Skeletal muscle satellite cell (primary cell): ENCODE measurements around the gene FABP2.

Experiments used
- H3K27me3 ChIP-seq: 2 replicates; pipeline ENCODE4 v1.7.0; 2013; ENCODE audit warnings: low read length; ENCODE audit not compliant: control insufficient read depth, insufficient read depth
- H3K36me3 ChIP-seq: 2 replicates; pipeline ENCODE4 v1.7.0; 2013; ENCODE audit warnings: mild to moderate bottlenecking, control low read depth, low read length; ENCODE audit not compliant: insufficient read depth
- H3K4me1 ChIP-seq: 2 replicates; pipeline ENCODE4 v1.7.0; 2013; ENCODE audit warnings: low read length; ENCODE audit not compliant: control insufficient read depth, insufficient read depth
- H3K4me2 ChIP-seq: 2 replicates; pipeline ENCODE4 v1.7.0; 2013; ENCODE audit warnings: mild to moderate bottlenecking, low read length
- H3K4me3 ChIP-seq: 2 replicates; pipeline ENCODE4 v1.7.0; 2013; ENCODE audit warnings: low read length
- H3K9ac ChIP-seq: 2 replicates; pipeline ENCODE4 v1.7.0; 2013; ENCODE audit warnings: mild to moderate bottlenecking, low read depth, low read length, moderate library complexity
- H3K9me3 ChIP-seq: replicated peaks from 2 replicates; pipeline ENCODE4 v1.7.0; 2013; ENCODE audit warnings: mild to moderate bottlenecking, control low read depth, low read length

Gene FABP2

GRCh38 chr4:119304431-119304830, 17.5 kb downstream of the FABP2 start:
- Histone ChIP-seq H3K4me1 (peaks cover 4% of the 10 kb centered on the region), H3K4me3 (no peak overlapping the region), H3K9me3 (no peaks in the 10 kb centered on the region), H3K4me2 (no peak overlapping the region), H3K36me3 (no peaks in the 10 kb centered on the region), H3K27me3 (no peaks in the 10 kb centered on the region), H3K9ac (no peak overlapping the region)

GRCh38 chr4:119303587-119304305, 18.2 kb downstream of the FABP2 start:
- no peaks in the 10 kb centered on the region for H3K9me3 ChIP-seq
- H3K4me3 ChIP-seq, result no peak overlapping the region

GRCh38 chr4:119302073-119302832, 19.7 kb downstream of the FABP2 start:
- peaks cover 4% of the 10 kb centered on the region for H3K4me1 ChIP-seq

More at GRCh38 chr4:119303587-119304305, 18.2 kb downstream of the FABP2 start:
- H3K4me2 ChIP-seq, result no peak overlapping the region
- H3K27me3 ChIP-seq, result no peaks in the 10 kb centered on the region
- peaks cover 4% of the 10 kb centered on the region for H3K4me1 ChIP-seq
- no peak overlapping the region for H3K9ac ChIP-seq
- no peaks in the 10 kb centered on the region for H3K36me3 ChIP-seq

GRCh38 chr4:119300101-119300978, 21.6 kb downstream of the FABP2 start:
- H3K4me3 ChIP-seq, result peak overlapping the region; percentile 90
- H3K36me3 ChIP-seq, result peaks cover 28% of the 10 kb centered on the region
- H3K9ac ChIP-seq, result peak overlapping the region; percentile 96
- no peaks in the 10 kb centered on the region for H3K9me3 ChIP-seq
- H3K4me2 ChIP-seq, result peak overlapping the region; percentile 94
- H3K27me3 ChIP-seq, result no peaks in the 10 kb centered on the region
- peaks cover 4% of the 10 kb centered on the region for H3K4me1 ChIP-seq

More at GRCh38 chr4:119302073-119302832, 19.7 kb downstream of the FABP2 start:
- no peak overlapping the region for H3K9ac ChIP-seq
- H3K36me3 ChIP-seq, result peaks cover 10% of the 10 kb centered on the region
- H3K4me3 ChIP-seq, result no peak overlapping the region
- H3K27me3 ChIP-seq, result no peaks in the 10 kb centered on the region
- H3K9me3 ChIP-seq, result no peaks in the 10 kb centered on the region
- no peak overlapping the region for H3K4me2 ChIP-seq

GRCh38 chr4:119299741-119300100, 22.2 kb downstream of the FABP2 start:
- Histone ChIP-seq H3K9me3 (no peaks in the 10 kb centered on the region), H3K4me2 (peak overlapping the region; percentile 94), H3K36me3 (peaks cover 29% of the 10 kb centered on the region), H3K4me1 (peaks cover 4% of the 10 kb centered on the region), H3K27me3 (no peaks in the 10 kb centered on the region), H3K9ac (peak overlapping the region; percentile 96), H3K4me3 (peak overlapping the region; percentile 90)

- Histone ChIP-seq H3K4me2 (peak overlapping the region; percentile 94), H3K4me1 (peaks cover 4% of the 10 kb centered on the region), H3K4me3 (peak overlapping the region; percentile 90), H3K27me3 (no peaks in the 10 kb centered on the region), H3K9ac (peak overlapping the region; percentile 96), H3K36me3 (peaks cover 29% of the 10 kb centered on the region), H3K9me3 (no peaks in the 10 kb centered on the region)
Observed at GRCh38 chr4:119299260-119299671, 22.7 kb downstream of the FABP2 start.

- Histone ChIP-seq H3K9me3 (no peaks in the 10 kb centered on the region), H3K4me1 (peaks cover 4% of the 10 kb centered on the region), H3K9ac (peak overlapping the region; percentile 96), H3K4me2 (peak overlapping the region; percentile 94), H3K4me3 (peak overlapping the region; percentile 90), H3K36me3 (peaks cover 29% of the 10 kb centered on the region), H3K27me3 (no peaks in the 10 kb centered on the region)
Observed at GRCh38 chr4:119297795-119298194, 24.1 kb downstream of the FABP2 start.

GRCh38 chr4:119296356-119296755, 25.6 kb downstream of the FABP2 start:
- Histone ChIP-seq H3K9ac (no peak overlapping the region), H3K27me3 (no peaks in the 10 kb centered on the region), H3K36me3 (peaks cover 29% of the 10 kb centered on the region), H3K9me3 (no peaks in the 10 kb centered on the region), H3K4me1 (peaks cover 4% of the 10 kb centered on the region), H3K4me3 (no peak overlapping the region), H3K4me2 (no peak overlapping the region)

- H3K9me3 ChIP-seq, result no peaks in the 10 kb centered on the region
- peaks cover 7% of the 10 kb centered on the region for H3K4me1 ChIP-seq
- H3K4me3 ChIP-seq, result no peak overlapping the region
- no peak overlapping the region for H3K9ac ChIP-seq
- H3K4me2 ChIP-seq, result no peak overlapping the region
- no peaks in the 10 kb centered on the region for H3K27me3 ChIP-seq
- H3K36me3 ChIP-seq, result peaks cover 9% of the 10 kb centered on the region
Observed at GRCh38 chr4:119290598-119290997, 31.3 kb downstream of the FABP2 start.

- Histone ChIP-seq H3K4me3 (no peak overlapping the region), H3K4me2 (no peak overlapping the region), H3K9me3 (no peaks in the 10 kb centered on the region), H3K27me3 (no peaks in the 10 kb centered on the region), H3K4me1 (peaks cover 14% of the 10 kb centered on the region), H3K9ac (no peak overlapping the region), H3K36me3 (peaks cover 6% of the 10 kb centered on the region)
Observed at GRCh38 chr4:119289313-119289712, 32.6 kb downstream of the FABP2 start.

GRCh38 chr4:119286377-119287002, 35.4 kb downstream of the FABP2 start:
- H3K27me3 ChIP-seq, result no peaks in the 10 kb centered on the region
- H3K9ac ChIP-seq, result peak overlapping the region; percentile 55
- H3K4me3 ChIP-seq, result no peak overlapping the region
- H3K4me2 ChIP-seq, result peak overlapping the region; percentile 63
- peaks cover 14% of the 10 kb centered on the region for H3K4me1 ChIP-seq
- H3K36me3 ChIP-seq, result peaks cover 6% of the 10 kb centered on the region
- H3K9me3 ChIP-seq, result no peaks in the 10 kb centered on the region
